DOHH2 (cell line): ENCODE measurements around the gene KCNK3.

Experiments used
- H3F3A ChIP-seq: fragments of 200-600 bp; sonication (generic), shearing (Covaris generic); 2 replicates; pipeline ENCODE4 v1.6.0; 2016; ENCODE audit warnings: antibody characterized with exemption, mild to moderate bottlenecking; ENCODE audit not compliant: control insufficient read depth, insufficient read depth
- H3K27ac ChIP-seq: fragments of 200-600 bp; sonication (generic); 2 replicates; pipeline ENCODE4 v1.5.1; 2014; ENCODE audit warnings: low read depth, mild to moderate bottlenecking, low read length, moderate library complexity
- H3K27me3 ChIP-seq: fragments of 200-600 bp; sonication (generic); 2 replicates; pipeline ENCODE4 v1.6.1; 2014; ENCODE audit warnings: mild to moderate bottlenecking, low read length, mixed read lengths; ENCODE audit not compliant: control insufficient read depth
- H3K36me3 ChIP-seq: fragments of 200-600 bp; sonication (generic); 2 replicates; pipeline ENCODE4 v1.6.1; 2014; ENCODE audit warnings: mild to moderate bottlenecking, low read length, moderate library complexity, mixed read lengths; ENCODE audit not compliant: control insufficient read depth
- H3K4me1 ChIP-seq: fragments of 200-600 bp; sonication (generic); 2 replicates; pipeline ENCODE4 v1.6.1; 2014; ENCODE audit warnings: mild to moderate bottlenecking, low read length, mixed read lengths; ENCODE audit not compliant: control insufficient read depth
- H3K4me2 ChIP-seq: fragments of 200-600 bp; sonication (generic); 2 replicates; pipeline ENCODE4 v1.6.0; 2014; ENCODE audit warnings: mild to moderate bottlenecking, low read length, moderate library complexity
- H3K4me3 ChIP-seq: fragments of 200-600 bp; sonication (generic); 2 replicates; pipeline ENCODE4 v1.5.1; 2014; ENCODE audit warnings: mild to moderate bottlenecking, low read length, mixed read lengths
- H3K79me2 ChIP-seq: fragments of 200-600 bp; sonication (generic); 2 replicates; pipeline ENCODE4 v1.6.1; 2014; ENCODE audit warnings: mild to moderate bottlenecking, low read length, mixed read lengths; ENCODE audit not compliant: control insufficient read depth
- H3K9me2 ChIP-seq: fragments of 200-600 bp; sonication (generic); replicated peaks from 2 replicates; pipeline ENCODE4 v1.6.1; 2014; ENCODE audit warnings: mild to moderate bottlenecking, low read length, mixed read lengths; ENCODE audit not compliant: control insufficient read depth
- H3K9me3 ChIP-seq: fragments of 200-600 bp; sonication (generic); 2 replicates; pipeline ENCODE4 v1.6.1; 2014; ENCODE audit warnings: antibody characterized with exemption, low read length, mixed read lengths; ENCODE audit not compliant: control insufficient read depth, insufficient read depth
- H4K20me1 ChIP-seq: fragments of 200-600 bp; sonication (generic); 2 replicates; pipeline ENCODE4 v1.6.0; 2014; ENCODE audit warnings: low read depth, mild to moderate bottlenecking, antibody characterized with exemption, low read length, moderate library complexity; ENCODE audit not compliant: control insufficient read depth, insufficient read depth
- CTCF ChIP-seq: fragments of 200-600 bp; sonication (generic); IDR thresholded peaks from one replicate; pipeline ENCODE4 v1.5.1; 2014; ENCODE audit warnings: antibody characterized with exemption, mild to moderate bottlenecking, low read depth, low read length; ENCODE audit not compliant: poor library complexity, severe bottlenecking
- EZH2phosphoT487 ChIP-seq: fragments of 200-600 bp; sonication (generic); IDR thresholded peaks from 2 replicates; pipeline ENCODE4 v1.6.1; 2017; ENCODE audit warnings: borderline replicate concordance, mild to moderate bottlenecking, antibody characterized with exemption, low read length, moderate library complexity, mixed read lengths

KCNK3 gene

GRCh38 chr2:26694001-26694400, 1.5 kb downstream of the KCNK3 start:
- Histone ChIP-seq H3K4me1 (no peaks in the 10 kb centered on the region), H3K9me2 (no peaks in the 10 kb centered on the region), H3F3A (no peaks in the 10 kb centered on the region), H3K4me2 (no peak overlapping the region), H4K20me1 (no peaks in the 10 kb centered on the region), H3K27me3 (peaks cover 13% of the 10 kb centered on the region; the same call in 1 of the 2 replicates), H3K27ac (no peak overlapping the region), H3K79me2 (no peaks in the 10 kb centered on the region), H3K9me3 (no peaks in the 10 kb centered on the region), H3K4me3 (no peak overlapping the region), H3K36me3 (no peaks in the 10 kb centered on the region)
- TF ChIP-seq EZH2phosphoT487 (no peak), CTCF (no peak)

GRCh38 chr2:26696351-26696816, 3.9 kb downstream of the KCNK3 start:
- Histone ChIP-seq H3K79me2 (no peaks in the 10 kb centered on the region), H3K27me3 (peaks cover 18% of the 10 kb centered on the region; the same call in 1 of the 2 replicates), H3K36me3 (no peaks in the 10 kb centered on the region), H3K4me2 (no peak overlapping the region), H3K27ac (no peak overlapping the region), H3K4me3 (no peak overlapping the region), H3K9me3 (no peaks in the 10 kb centered on the region), H3K4me1 (no peaks in the 10 kb centered on the region), H3K9me2 (no peaks in the 10 kb centered on the region), H3F3A (no peaks in the 10 kb centered on the region), H4K20me1 (no peaks in the 10 kb centered on the region)
- TF ChIP-seq CTCF (no peak), EZH2phosphoT487 (no peak)

- H3K4me2 ChIP-seq: no peak overlapping the region
- no peaks in the 10 kb centered on the region for H3K4me1 ChIP-seq
- no peak overlapping the region for H3K4me3 ChIP-seq
- no peak for TF ChIP-seq EZH2phosphoT487
- TF ChIP-seq CTCF: no peak
- H3K27ac ChIP-seq: no peak overlapping the region
- H3K27me3 ChIP-seq: peaks cover 17% of the 10 kb centered on the region; the same call in 1 of the 2 replicates
- no peaks in the 10 kb centered on the region for H3F3A ChIP-seq
- no peaks in the 10 kb centered on the region for H3K9me2 ChIP-seq
- no peaks in the 10 kb centered on the region for H3K9me3 ChIP-seq
- H3K36me3 ChIP-seq: no peaks in the 10 kb centered on the region
- H4K20me1 ChIP-seq: no peaks in the 10 kb centered on the region
- H3K79me2 ChIP-seq: no peaks in the 10 kb centered on the region
Measured at GRCh38 chr2:26697425-26697824, 4.9 kb downstream of the KCNK3 start.

- Histone ChIP-seq H3K27me3 (peaks cover 18% of the 10 kb centered on the region; the same call in 1 of the 2 replicates), H3K4me2 (no peak overlapping the region), H3K9me2 (no peaks in the 10 kb centered on the region), H3F3A (no peaks in the 10 kb centered on the region), H3K4me3 (no peak overlapping the region), H3K9me3 (no peaks in the 10 kb centered on the region), H4K20me1 (no peaks in the 10 kb centered on the region), H3K4me1 (no peaks in the 10 kb centered on the region), H3K79me2 (no peaks in the 10 kb centered on the region), H3K27ac (no peak overlapping the region), H3K36me3 (no peaks in the 10 kb centered on the region)
- TF ChIP-seq CTCF (no peak), EZH2phosphoT487 (no peak)
Measured at GRCh38 chr2:26699295-26699694, 6.8 kb downstream of the KCNK3 start.
